Stimulated activated naive CD8-positive, alpha-beta T cell treated with anti-CD3 and anti-CD28 coated beads, Interleukin-15, Interleukin-2, amounts not matched to agents 100 ng/mL and 50 ng/mL, for 24 hours (primary cell): ENCODE results near the gene NFIX.
"Not testable (repeated sequence)": the region's sequence is repeated elsewhere in the genome, so short reads cannot be mapped to it uniquely, and the experiment has no call there.

Source experiments
- H3K27ac Mint-ChIP-seq: one replicate; pipeline ENCODE4 v1.8.0; 2021; ENCODE audit warnings: mild to moderate bottlenecking, mixed read lengths
- H3K27me3 Mint-ChIP-seq: one replicate; pipeline ENCODE4 v1.8.0; 2021; ENCODE audit warnings: mixed read lengths
- H3K36me3 Mint-ChIP-seq: one replicate; pipeline ENCODE4 v1.8.0; 2021; ENCODE audit warnings: low read depth, mixed read lengths
- H3K4me1 Mint-ChIP-seq: one replicate; pipeline ENCODE4 v1.8.0; 2021; ENCODE audit warnings: low read depth, mixed read lengths
- H3K4me3 Mint-ChIP-seq: one replicate; pipeline ENCODE4 v1.8.0; 2021; ENCODE audit warnings: mild to moderate bottlenecking, mixed read lengths
- H3K9me3 Mint-ChIP-seq: one replicate; pipeline ENCODE4 v1.8.0; 2021; ENCODE audit warnings: mixed read lengths

Gene NFIX

GRCh38 chr19:12954612-12954962, 40.7 kb upstream of the NFIX start:
- H3K27ac Mint-ChIP-seq, result peak overlapping the region; percentile 80
- H3K4me1 Mint-ChIP-seq, result peaks cover 34% of the 10 kb centered on the region
- H3K4me3 Mint-ChIP-seq, result no peak overlapping the region
- H3K9me3 Mint-ChIP-seq, result no peaks in the 10 kb centered on the region
- H3K36me3 Mint-ChIP-seq, result peaks cover 50% of the 10 kb centered on the region
- no peaks in the 10 kb centered on the region for H3K27me3 Mint-ChIP-seq

- H3K9me3 Mint-ChIP-seq, H3K27me3 Mint-ChIP-seq: not testable (repeated sequence)
- peak overlapping the region; percentile 80 for H3K27ac Mint-ChIP-seq
- peak overlapping the region; percentile 89 for H3K4me3 Mint-ChIP-seq
- H3K4me1 Mint-ChIP-seq, result peaks cover 34% of the 10 kb centered on the region
- peaks cover 40% of the 10 kb centered on the region for H3K36me3 Mint-ChIP-seq
These were observed 39.7 kb upstream of the NFIX start for GRCh38 chr19:12955575-12955974.

GRCh38 chr19:12955996-12956395, 39.3 kb upstream of the NFIX start:
- Mint-ChIP-seq H3K4me3 (peak overlapping the region; percentile 89), H3K36me3 (peaks cover 36% of the 10 kb centered on the region), H3K4me1 (peaks cover 33% of the 10 kb centered on the region), H3K27me3 (no peaks in the 10 kb centered on the region), H3K27ac (peak overlapping the region; percentile 80), H3K9me3 (no peaks in the 10 kb centered on the region)

GRCh38 chr19:12956446-12957388, 38.6 kb upstream of the NFIX start, which contains the start of gene GADD45GIP1:
TSS of gene GADD45GIP1 (minus strand) at chr19:12957223. CDS start at chr19:12957212, 11 bp downstream.
- no peaks in the 10 kb centered on the region for H3K9me3 Mint-ChIP-seq
- peak within 1 kb of the TSS; percentile 96 for H3K27ac Mint-ChIP-seq
- H3K36me3 Mint-ChIP-seq, result peaks cover 29% of the 10 kb centered on the region
- peak within 1 kb of the TSS; percentile 89 for H3K4me3 Mint-ChIP-seq
- H3K4me1 Mint-ChIP-seq, result peaks cover 29% of the 10 kb centered on the region
- no peaks in the 10 kb centered on the region for H3K27me3 Mint-ChIP-seq

GRCh38 chr19:12957389-12957952, 37.8 kb upstream of the NFIX start:
- Mint-ChIP-seq H3K27ac (peak overlapping the region; percentile 96), H3K4me3 (peak overlapping the region; percentile 89)
- not testable (repeated sequence) for H3K9me3 Mint-ChIP-seq

GRCh38 chr19:12959481-12959880, 35.8 kb upstream of the NFIX start:
- Mint-ChIP-seq H3K36me3 (peaks cover 15% of the 10 kb centered on the region), H3K27me3 (no peaks in the 10 kb centered on the region), H3K4me3 (no peak overlapping the region)

More at GRCh38 chr19:12957389-12957952, 37.8 kb upstream of the NFIX start:
- Mint-ChIP-seq H3K4me1 (peaks cover 29% of the 10 kb centered on the region), H3K36me3 (peaks cover 24% of the 10 kb centered on the region)
- not testable (repeated sequence) for H3K27me3 Mint-ChIP-seq

GRCh38 chr19:12965017-12965811, 30.1 kb upstream of the NFIX start:
- H3K27ac Mint-ChIP-seq, result peak overlapping the region; percentile 76

More at GRCh38 chr19:12959481-12959880, 35.8 kb upstream of the NFIX start:
- H3K4me1 Mint-ChIP-seq, result peaks cover 20% of the 10 kb centered on the region
- no peaks in the 10 kb centered on the region for H3K9me3 Mint-ChIP-seq
- no peak overlapping the region for H3K27ac Mint-ChIP-seq

GRCh38 chr19:12965812-12966135, 29.5 kb upstream of the NFIX start:
- Mint-ChIP-seq H3K9me3 (no peaks in the 10 kb centered on the region), H3K4me3 (peak overlapping the region; percentile 23), H3K27ac (no peak overlapping the region), H3K27me3 (no peaks in the 10 kb centered on the region), H3K4me1 (peaks cover 20% of the 10 kb centered on the region), H3K36me3 (no peaks in the 10 kb centered on the region)

More at GRCh38 chr19:12965017-12965811, 30.1 kb upstream of the NFIX start:
- H3K27me3 Mint-ChIP-seq, result no peaks in the 10 kb centered on the region
- peaks cover 15% of the 10 kb centered on the region for H3K4me1 Mint-ChIP-seq
- H3K36me3 Mint-ChIP-seq, result no peaks in the 10 kb centered on the region
- no peaks in the 10 kb centered on the region for H3K9me3 Mint-ChIP-seq
- H3K4me3 Mint-ChIP-seq, result peak overlapping the region; percentile 80

- Mint-ChIP-seq H3K9me3 (no peaks in the 10 kb centered on the region), H3K36me3 (no peaks in the 10 kb centered on the region), H3K4me3 (no peak overlapping the region), H3K27ac (no peak overlapping the region), H3K4me1 (peaks cover 20% of the 10 kb centered on the region), H3K27me3 (no peaks in the 10 kb centered on the region)
These were observed 27.4 kb upstream of the NFIX start for GRCh38 chr19:12967907-12968306.

GRCh38 chr19:12969292-12969988, 25.8 kb upstream of the NFIX start, which contains the start of gene DAND5:
TSS of gene DAND5 (plus strand) at chr19:12969576. CDS start at chr19:12969661, 85 bp downstream.
- peaks cover 20% of the 10 kb centered on the region for H3K4me1 Mint-ChIP-seq
- no peaks in the 10 kb centered on the region for H3K9me3 Mint-ChIP-seq
- no peaks in the 10 kb centered on the region for H3K27me3 Mint-ChIP-seq
- no peaks in the 10 kb centered on the region for H3K36me3 Mint-ChIP-seq
- no peak within 1 kb of the TSS for H3K4me3 Mint-ChIP-seq
- H3K27ac Mint-ChIP-seq, result no peak within 1 kb of the TSS

- Mint-ChIP-seq H3K27me3 (no peaks in the 10 kb centered on the region), H3K9me3 (no peaks in the 10 kb centered on the region), H3K36me3 (no peaks in the 10 kb centered on the region), H3K4me3 (no peak overlapping the region), H3K27ac (no peak overlapping the region), H3K4me1 (peaks cover 14% of the 10 kb centered on the region)
These were observed 25.0 kb upstream of the NFIX start for GRCh38 chr19:12970070-12970820.

GRCh38 chr19:12973236-12973635, 22.0 kb upstream of the NFIX start:
- no peak overlapping the region for H3K4me3 Mint-ChIP-seq
- no peak overlapping the region for H3K27ac Mint-ChIP-seq
- H3K36me3 Mint-ChIP-seq, result no peaks in the 10 kb centered on the region
- no peaks in the 10 kb centered on the region for H3K9me3 Mint-ChIP-seq
- peaks cover 10% of the 10 kb centered on the region for H3K27me3 Mint-ChIP-seq
- peaks cover 10% of the 10 kb centered on the region for H3K4me1 Mint-ChIP-seq

- Mint-ChIP-seq H3K9me3 (no peaks in the 10 kb centered on the region), H3K27ac (no peak overlapping the region), H3K36me3 (no peaks in the 10 kb centered on the region), H3K27me3 (peaks cover 10% of the 10 kb centered on the region), H3K4me3 (no peak overlapping the region), H3K4me1 (peaks cover 10% of the 10 kb centered on the region)
These were observed 20.7 kb upstream of the NFIX start for GRCh38 chr19:12974301-12975220.
